Measurements from ENCODE around the gene RPE65. TPM values are rescaled to one million over a fixed set of nuclear protein-coding genes. Genes with fewer than 3 reads are reported as not detected.
"Not testable (repeated sequence)": the region's sequence is repeated elsewhere in the genome, so short reads cannot be mapped to it uniquely, and the experiment has no call there.

The RPE65 gene
- total RNA-seq, 4 donors from 2014 or later: not detected

DNA sequence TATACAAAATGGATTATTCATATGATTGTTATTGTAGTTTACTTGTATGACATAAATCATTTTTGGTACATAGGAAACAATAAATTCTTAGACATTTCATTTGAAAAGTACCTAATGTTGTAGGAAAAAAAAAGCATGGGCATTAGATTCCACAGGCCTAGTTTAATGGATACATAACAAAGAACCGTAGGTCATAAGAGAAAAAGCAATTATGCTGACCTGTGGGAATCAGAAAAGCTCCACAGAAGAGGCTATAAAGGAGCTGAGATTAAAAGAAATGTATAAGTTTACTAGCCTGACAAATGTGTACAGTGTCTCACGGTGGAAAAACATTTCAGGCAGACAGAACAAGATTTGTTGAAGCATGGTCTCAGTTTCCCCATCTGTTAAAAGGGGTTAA lies 43.4 kb upstream of the RPE65 start:
- H3K9me3 ChIP-seq: no peaks in the 10 kb centered on the region
- TF ChIP-seq CTCF (IDR thresholded peaks at IDR 0.05) (no peak), POLR2A (IDR thresholded peaks at IDR 0.05) (no peak), EP300 (IDR thresholded peaks at IDR 0.05) (no peak)
- no peak for DNase-seq (ENCODE audit: low spot score in 2 of 2)
- 63 to 72% methylated on average over 2 of the region's 2 CpGs for whole genome bisulfite sequencing, 2 donors
- H3K27ac ChIP-seq: no peak overlapping the region
- no peaks in the 10 kb centered on the region for H3K36me3 ChIP-seq
- H3K4me3 ChIP-seq: no peak overlapping the region
- H3K27me3 ChIP-seq: no peaks in the 10 kb centered on the region
- H3K4me1 ChIP-seq: peaks cover 0 to 20% (median 7%) of the 10 kb centered on the region in 4 donors

DNA sequence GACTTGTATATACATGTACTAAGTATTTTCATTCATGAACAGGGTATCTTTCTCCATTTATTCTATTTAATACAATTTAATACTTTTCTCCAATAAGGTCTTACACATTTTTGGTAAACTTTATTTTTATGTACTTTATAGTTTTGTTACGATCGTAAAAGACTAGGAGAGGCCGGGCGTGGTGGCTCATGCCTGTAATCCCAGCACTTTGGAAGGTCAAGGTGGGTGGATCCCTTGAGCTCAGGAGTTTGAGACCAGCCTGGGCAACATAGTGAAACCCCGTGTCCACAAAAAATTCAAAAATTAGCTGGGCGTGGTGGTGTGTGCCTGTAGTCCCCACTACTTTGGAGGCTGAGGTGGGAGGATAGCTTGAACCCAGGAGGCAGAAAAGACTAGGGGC lies 42.5 kb upstream of the RPE65 start:
- not testable (repeated sequence) for H3K4me3 ChIP-seq; H3K36me3 ChIP-seq; H3K27ac ChIP-seq; H3K9me3 ChIP-seq; H3K27me3 ChIP-seq; DNase-seq (ENCODE audit: low spot score in 2 of 2)
- H3K4me1 ChIP-seq: peaks cover 0 to 12% (median 7%) of the 10 kb centered on the region in 4 donors
- 94 to 97% methylated on average over 6 of the region's 6 CpGs for WGBS, 2 donors

DNA sequence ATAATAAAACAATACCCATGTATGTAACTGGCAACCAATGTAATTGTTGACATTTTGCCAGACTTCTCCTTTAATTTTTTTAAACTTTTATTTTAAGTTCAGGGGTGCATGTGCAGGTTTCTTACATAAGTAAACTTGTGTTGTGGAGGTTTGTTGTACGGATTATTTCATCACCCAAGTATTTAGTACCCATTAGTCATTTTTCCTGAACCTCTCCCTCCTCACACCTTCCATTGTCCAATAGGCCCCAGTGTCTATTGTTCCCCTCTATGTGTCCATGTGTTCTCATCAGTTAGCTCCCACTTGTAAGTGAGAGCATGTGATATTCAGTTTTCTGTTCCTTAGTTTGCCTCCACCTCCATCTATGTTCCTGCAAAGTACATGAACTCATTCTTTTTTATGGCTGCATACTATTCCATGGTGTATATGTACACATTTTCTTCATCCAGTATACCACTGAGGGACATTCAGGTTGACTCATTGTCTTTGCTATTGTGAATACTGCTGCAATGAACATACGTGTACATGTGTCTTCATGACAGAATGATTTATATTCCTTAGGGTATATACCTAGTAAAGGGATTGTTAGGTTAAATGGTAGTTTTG lies 40.4 kb upstream of the RPE65 start:
- TF ChIP-seq POLR2A (IDR thresholded peaks at IDR 0.05) (no peak), EP300 (IDR thresholded peaks at IDR 0.05) (no peak), CTCF (IDR thresholded peaks at IDR 0.05) (no peak)
- Histone ChIP-seq H3K27me3 (no peaks in the 10 kb centered on the region), H3K9me3 (no peaks in the 10 kb centered on the region), H3K36me3 (no peaks in the 10 kb centered on the region), H3K4me1 (no peaks in the 10 kb centered on the region), H3K27ac (no peak overlapping the region), H3K4me3 (no peak overlapping the region)
- DNase-seq (ENCODE audit: low spot score in 2 of 2): no peak
- 94 to 95% methylated on average over 2 of the region's 2 CpGs for WGBS, 2 donors

- no peaks in the 10 kb centered on the region for H3K27me3 ChIP-seq
- DNase-seq (ENCODE audit: low spot score in 2 of 2): no peak
- 55 to 66% methylated on average over 3 of the region's 3 CpGs for WGBS, 2 donors
- no peaks in the 10 kb centered on the region for H3K4me1 ChIP-seq
- no peak overlapping the region for H3K4me3 ChIP-seq
- TF ChIP-seq POLR2A (IDR thresholded peaks at IDR 0.05): no peak
- no peak for TF ChIP-seq EP300 (IDR thresholded peaks at IDR 0.05)
- peak in 1 of 5 experiments; percentile 10 for TF ChIP-seq CTCF (IDR thresholded peaks at IDR 0.05)
- H3K9me3 ChIP-seq: no peaks in the 10 kb centered on the region
- no peak overlapping the region for H3K27ac ChIP-seq
- H3K36me3 ChIP-seq: no peaks in the 10 kb centered on the region
These were observed 35.8 kb upstream of the RPE65 start for GRCh38 chr1:68485431-68486022.

- H3K4me3 ChIP-seq: no peak overlapping the region
- no peaks in the 10 kb centered on the region for H3K36me3 ChIP-seq
- TF ChIP-seq POLR2A (IDR thresholded peaks at IDR 0.05) (no peak), EP300 (IDR thresholded peaks at IDR 0.05) (no peak), CTCF (IDR thresholded peaks at IDR 0.05) (no peak)
- no peaks in the 10 kb centered on the region for H3K9me3 ChIP-seq
- no peaks in the 10 kb centered on the region for H3K27me3 ChIP-seq
- no peak for DNase-seq (ENCODE audit: low spot score in 2 of 2)
- no peaks in the 10 kb centered on the region for H3K4me1 ChIP-seq
- H3K27ac ChIP-seq: no peak overlapping the region
- 100% methylated on average over 1 of the region's 1 CpG for WGBS, 2 donors
These were observed 34.9 kb upstream of the RPE65 start for GRCh38 chr1:68484618-68485017.

Measured in tibial nerve (tissue), 4 donors.